HG03571 (cell line): ENCODE data around the gene PITX1.

Experiments
- ATAC-seq: cut with Tn5 transposase; IDR thresholded peaks from one replicate; pipeline ENCODE4 v1.9.1; 2021; ENCODE audit not compliant: unreplicated experiment

Gene PITX1

GRCh38 chr5:135062216-135063055, 28.4 kb upstream of the PITX1 start:
- no peak for ATAC-seq

- no peak for ATAC-seq
These were observed 27.0 kb upstream of the PITX1 start for GRCh38 chr5:135061001-135061400.

GRCh38 chr5:135060021-135060420, 26.0 kb upstream of the PITX1 start:
- no peak for ATAC-seq

- no peak for ATAC-seq
These were observed 25.2 kb upstream of the PITX1 start for GRCh38 chr5:135059000-135059923.

- no peak for ATAC-seq
These were observed 24.3 kb upstream of the PITX1 start for GRCh38 chr5:135058331-135058732.

- no peak for ATAC-seq
These were observed 23.2 kb upstream of the PITX1 start for GRCh38 chr5:135057233-135057632.

- ATAC-seq, result no peak
These were observed 22.4 kb upstream of the PITX1 start for GRCh38 chr5:135056316-135057030.

- no peak for ATAC-seq
These were observed 21.4 kb upstream of the PITX1 start for GRCh38 chr5:135055396-135055795.

GRCh38 chr5:135054546-135054945, 20.5 kb upstream of the PITX1 start:
- ATAC-seq, result no peak

- ATAC-seq, result no peak
These were observed 20.0 kb upstream of the PITX1 start for GRCh38 chr5:135053989-135054388.

GRCh38 chr5:135053278-135053677, 19.2 kb upstream of the PITX1 start:
- peak; percentile 87 for ATAC-seq

GRCh38 chr5:135052511-135053145, 18.6 kb upstream of the PITX1 start:
- no peak for ATAC-seq

GRCh38 chr5:135051872-135052271, 17.8 kb upstream of the PITX1 start:
- no peak for ATAC-seq

- no peak for ATAC-seq
These were observed 17.4 kb upstream of the PITX1 start for GRCh38 chr5:135051399-135051798.

- ATAC-seq, result no peak
These were observed 16.3 kb upstream of the PITX1 start for GRCh38 chr5:135050244-135050767.

- ATAC-seq, result no peak
These were observed 14.9 kb upstream of the PITX1 start for GRCh38 chr5:135048930-135049329.

GRCh38 chr5:135048286-135048685, 14.3 kb upstream of the PITX1 start:
- no peak for ATAC-seq

- ATAC-seq, result no peak
These were observed 13.3 kb upstream of the PITX1 start for GRCh38 chr5:135047347-135047695.

- no peak for ATAC-seq
These were observed 12.8 kb upstream of the PITX1 start for GRCh38 chr5:135046661-135047346.

- no peak for ATAC-seq
These were observed 11.5 kb upstream of the PITX1 start for GRCh38 chr5:135045488-135045887.
